Psoas muscle (tissue), 8 donors: ENCODE data around the gene SSTR5. TPM values are rescaled to one million over a fixed set of nuclear protein-coding genes. Genes with fewer than 3 reads are reported as not detected.

ENCODE experiments used
- ATAC-seq, 4 donors: fragments of 200-7000 bp; cut with Tn5 transposase; one replicate each; pipeline ENCODE4 v1.9.1; 2020; ENCODE audit warnings: moderate library complexity in 3 of 4, mild to moderate bottlenecking in 2 of 4
- DNase-seq, 2 donors: peaks; one replicate each; pipeline ENCODE4 v3.0.0-alpha.2; 2020
- H3K27ac ChIP-seq: fragments of 200-600 bp; one replicate; pipeline ENCODE4 v1.8.0; 2022
- H3K27me3 ChIP-seq, 3 donors: fragments of 200-600 bp in 1 of 3; one replicate each; pipeline versions ENCODE4 v1.6.1 to v1.8.0; 2013 to 2022; ENCODE audit warnings: low read length in 2 of 3, mild to moderate bottlenecking in 2 of 3, moderate library complexity in 1 of 3; ENCODE audit not compliant: insufficient read depth in 3 of 3
- H3K36me3 ChIP-seq, 2 donors: fragments of 200-600 bp in 1 of 2; one replicate each; pipeline versions ENCODE4 v1.6.1 to v1.8.0; 2013 to 2022; ENCODE audit warnings: low read depth in 1 of 2, mild to moderate bottlenecking in 1 of 2, moderate library complexity in 1 of 2; ENCODE audit not compliant: insufficient read depth in 1 of 2
- H3K4me1 ChIP-seq: fragments of 200-600 bp; one replicate; pipeline ENCODE4 v1.8.0; 2022
- H3K4me3 ChIP-seq: fragments of 200-600 bp; one replicate; pipeline ENCODE4 v1.8.0; 2022; ENCODE audit warnings: mild to moderate bottlenecking
- H3K9me3 ChIP-seq: fragments of 200-600 bp; one replicate; pipeline ENCODE4 v1.8.0; 2022
- CTCF ChIP-seq: fragments of 200-600 bp; IDR thresholded peaks from one replicate; pipeline ENCODE4 v1.8.0; 2022; ENCODE audit warnings: antibody characterized with exemption
- WGBS, 3 donors: extraction: QIAGEN DNeasy Blood & Tissue Kit; methylation state at CpG; one replicate each; pipeline versions ENCODE4 v1.1.6 to v1.1.7; 2013; 5-methylcytosine and 5-hydroxymethylcytosine counted together
- intact Hi-C, 2 donors: fragments of 100-400 bp; cut with DNase I; formaldehyde crosslinking; loops; one replicate each; pipeline versions ENCODE4 v1.11.0 to v1.14.2; 2022
- polyA plus RNA-seq, 3 donors: library from polyadenylated mRNA; stranded (reverse); fragments of 200-250 nt; gene quantifications; one replicate each; pipeline ENCODE4 v1.2.3, GENCODE V29; 2013
- total RNA-seq, 4 donors: library from RNA; stranded (reverse); fragmentation: NEBNext Ultra II Directional in 2 of 4; extraction: Animal tissue kit (Norgen Biotek cat#: 25700) in 2 of 4; gene quantifications; one replicate each; pipeline versions ENCODE4 v1.2.1 to v1.2.4, GENCODE V29; 2021 to 2023
- donor health status: healthy with polysubstance abuse.
- donor health status: DM: no; HTN: no; CAD: no; lungs with moderate emphysema.
- donor health status: Bipolar disorder and iron deficiency.
- donor health status: healthy.
- donor health status: DM: yes; HTN: yes; CAD: no.
- donor health status: DM: no; HTN: no; CAD: no.
- donor health status: DM: no; HTN: no; CAD: no.
- donor health status: DM: yes; HTN: yes; CAD: no.

Gene SSTR5
- total and polyA plus RNA-seq, 7 donors: 0.03 to 0.32 (median 0.08) TPM; not detected in 3

GRCh38 chr16:1050921-1051320 is 21.6 kb upstream of the SSTR5 start:
- peaks cover 0 to 80% (median 24%) of the 10 kb centered on the region in 3 donors for H3K27me3 ChIP-seq
- H3K9me3 ChIP-seq: no peaks in the 10 kb centered on the region
- no peaks in the 10 kb centered on the region for H3K36me3 ChIP-seq
- WGBS, 3 donors: 88 to 92% (median 88%) methylated on average over 14 to 15 of the region's 15 CpGs
- no peaks in the 10 kb centered on the region for H3K4me1 ChIP-seq
- no peak overlapping the region for H3K4me3 ChIP-seq
- intact Hi-C loops: loop anchor here in 1 of 2 donors (10.0 kb wide), 1 partner anchor 236 kb away; no protein-coding TSS in a partner anchor
- H3K27ac ChIP-seq: no peak overlapping the region
- no peak for DNase-seq
- no peak for TF ChIP-seq CTCF
- no peak for ATAC-seq

GRCh38 chr16:1051446-1051845 is 21.1 kb upstream of the SSTR5 start:
- H3K27ac ChIP-seq: no peak overlapping the region
- 91 to 95% (median 94%) methylated on average over 15 to 17 of the region's 17 CpGs for WGBS, 3 donors
- H3K36me3 ChIP-seq: no peaks in the 10 kb centered on the region
- H3K9me3 ChIP-seq: no peaks in the 10 kb centered on the region
- ATAC-seq: no peak
- no peak overlapping the region for H3K4me3 ChIP-seq
- no peak for TF ChIP-seq CTCF
- H3K4me1 ChIP-seq: no peaks in the 10 kb centered on the region
- H3K27me3 ChIP-seq: peaks cover 0 to 78% (median 20%) of the 10 kb centered on the region in 3 donors
- DNase-seq: no peak
- intact Hi-C loops: loop anchor here in 1 of 2 donors (10.0 kb wide), 1 partner anchor 237 kb away; no protein-coding TSS in a partner anchor

GRCh38 chr16:1052721-1053120 is 19.8 kb upstream of the SSTR5 start:
- ATAC-seq (no peak), DNase-seq (no peak)
- WGBS, 3 donors: 31 to 46% (median 36%) methylated on average over 7 to 9 of the region's 9 CpGs
- TF ChIP-seq CTCF: no peak
- no peak overlapping the region for H3K4me3 ChIP-seq
- peaks cover 0 to 75% (median 20%) of the 10 kb centered on the region in 3 donors for H3K27me3 ChIP-seq
- intact Hi-C loops: loop anchor here in 1 of 2 donors (10.0 kb wide), 1 partner anchor 238 kb away; no protein-coding TSS in a partner anchor
- H3K36me3 ChIP-seq: no peaks in the 10 kb centered on the region
- no peaks in the 10 kb centered on the region for H3K4me1 ChIP-seq
- H3K9me3 ChIP-seq: no peaks in the 10 kb centered on the region
- H3K27ac ChIP-seq: no peak overlapping the region

GRCh38 chr16:1053121-1053521 is 19.4 kb upstream of the SSTR5 start:
- DNase-seq (no peak), ATAC-seq (no peak)
- Histone ChIP-seq H3K4me1 (no peaks in the 10 kb centered on the region), H3K27ac (no peak overlapping the region), H3K27me3 (peaks cover 0 to 75% (median 18%) of the 10 kb centered on the region in 3 donors), H3K9me3 (no peaks in the 10 kb centered on the region), H3K36me3 (no peaks in the 10 kb centered on the region), H3K4me3 (no peak overlapping the region)
- intact Hi-C loops: loop anchor here in 1 of 2 donors (10.0 kb wide), 1 partner anchor 238 kb away; no protein-coding TSS in a partner anchor
- WGBS, 3 donors: 17 to 31% (median 20%) methylated on average over 13 to 14 of the region's 14 CpGs
- TF ChIP-seq CTCF: no peak
